Stimulated activated CD4-positive, alpha-beta T cell treated with anti-CD3 and anti-CD28 coated beads, Interleukin-2, amount 100 ng/mL, for 24 hours (primary cell): ENCODE measurements around the gene TLL2.

Experiments
- DNase-seq, 2 donors: peaks; one replicate each; pipeline ENCODE4 v3.0.0-alpha.2; 2020

TLL2 gene

GRCh38 chr10:96420228-96421009, 93.3 kb downstream of the TLL2 start:
- DNase-seq: no peak

- DNase-seq: no peak
Observed at GRCh38 chr10:96419351-96419750, 94.4 kb downstream of the TLL2 start.

- no peak for DNase-seq
Observed at GRCh38 chr10:96418582-96418981, 95.1 kb downstream of the TLL2 start.

- DNase-seq: no peak
Observed at GRCh38 chr10:96417441-96417840, 96.3 kb downstream of the TLL2 start.

GRCh38 chr10:96416643-96417042, 97.1 kb downstream of the TLL2 start:
- no peak for DNase-seq

- DNase-seq: no peak
Observed at GRCh38 chr10:96415891-96416554, 97.7 kb downstream of the TLL2 start.

- no peak for DNase-seq
Observed at GRCh38 chr10:96415150-96415890, 98.4 kb downstream of the TLL2 start.

- DNase-seq: no peak
Observed at GRCh38 chr10:96414303-96414702, 99.4 kb downstream of the TLL2 start.

GRCh38 chr10:96413151-96413787, 100.5 kb downstream of the TLL2 start:
- peak in 1 of 2 donors; percentile 10 for DNase-seq

- no peak for DNase-seq
Observed at GRCh38 chr10:96411716-96412320, 101.9 kb downstream of the TLL2 start.

GRCh38 chr10:96410296-96410695, 103.4 kb downstream of the TLL2 start:
- DNase-seq: no peak

- DNase-seq: no peak
Observed at GRCh38 chr10:96408201-96408600, 105.5 kb downstream of the TLL2 start.

GRCh38 chr10:96407560-96408069, 106.1 kb downstream of the TLL2 start:
- no peak for DNase-seq

GRCh38 chr10:96406091-96406490, 107.6 kb downstream of the TLL2 start:
- DNase-seq: no peak

- DNase-seq: no peak
Observed at GRCh38 chr10:96402417-96403305, 111.1 kb downstream of the TLL2 start.

- DNase-seq: no peak
Observed at GRCh38 chr10:96401036-96401435, 112.7 kb downstream of the TLL2 start.

- DNase-seq: no peak
Observed at GRCh38 chr10:96400465-96400864, 113.3 kb downstream of the TLL2 start.

- no peak for DNase-seq
Observed at GRCh38 chr10:96397902-96398301, 115.8 kb downstream of the TLL2 start.

- peak; percentile 63 to 66 for DNase-seq
Observed at GRCh38 chr10:96395931-96396877, 117.5 kb downstream of the TLL2 start.

GRCh38 chr10:96390460-96390864, 123.3 kb downstream of the TLL2 start:
- no peak for DNase-seq
